Esophagus muscularis mucosa (tissue), 4 donors: ENCODE data around the gene KIFBP.

Experiments used
- EP300 ChIP-seq: sonication (generic); formaldehyde crosslinking; IDR thresholded peaks from one replicate; pipeline ENCODE4 v1.6.1; 2017; ENCODE audit warnings: antibody characterized with exemption
- POLR2A ChIP-seq: fragments of 450-650 bp; IDR thresholded peaks from one replicate; pipeline ENCODE4 v1.6.1; 2017; ENCODE audit warnings: antibody characterized with exemption, moderate library complexity, mild to moderate bottlenecking, low read depth
- POLR2AphosphoS5 ChIP-seq, 2 donors: sonication (generic); formaldehyde crosslinking; IDR thresholded peaks; one replicate each; pipeline ENCODE4 v1.6.1; 2017; ENCODE audit warnings: antibody characterized with exemption in 2 of 2
- TF ChIP-seq, protein P1 (sequence below), 3 experiments: fragments of 200-600 bp in 2 of 3; fragments of 450-650 bp in 1 of 3; sonication (generic) in 2 of 3; IDR thresholded peaks; one replicate each; pipeline ENCODE4 v1.5.1; 2017 to 2019; ENCODE audit warnings: antibody characterized with exemption in 3 of 3, mild to moderate bottlenecking in 2 of 3, moderate library complexity in 1 of 3

DNA sequence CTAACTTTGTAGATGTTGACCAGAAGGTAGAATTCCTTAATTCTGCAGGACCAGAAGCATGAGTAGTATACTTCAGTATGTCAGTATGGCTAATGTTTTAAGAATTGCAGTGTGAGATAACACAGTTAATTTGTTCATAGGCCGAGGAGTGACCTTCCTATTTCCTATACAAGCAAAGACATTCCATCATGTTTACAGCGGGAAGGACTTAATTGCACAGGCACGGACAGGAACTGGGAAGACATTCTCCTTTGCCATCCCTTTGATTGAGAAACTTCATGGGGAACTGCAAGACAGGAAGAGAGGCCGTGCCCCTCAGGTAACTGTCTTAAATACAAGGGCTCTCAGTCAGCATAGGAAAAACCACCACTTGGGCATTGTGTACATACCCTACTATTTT is 25.5 kb upstream of the KIFBP start:
- TF ChIP-seq, protein P1, sequence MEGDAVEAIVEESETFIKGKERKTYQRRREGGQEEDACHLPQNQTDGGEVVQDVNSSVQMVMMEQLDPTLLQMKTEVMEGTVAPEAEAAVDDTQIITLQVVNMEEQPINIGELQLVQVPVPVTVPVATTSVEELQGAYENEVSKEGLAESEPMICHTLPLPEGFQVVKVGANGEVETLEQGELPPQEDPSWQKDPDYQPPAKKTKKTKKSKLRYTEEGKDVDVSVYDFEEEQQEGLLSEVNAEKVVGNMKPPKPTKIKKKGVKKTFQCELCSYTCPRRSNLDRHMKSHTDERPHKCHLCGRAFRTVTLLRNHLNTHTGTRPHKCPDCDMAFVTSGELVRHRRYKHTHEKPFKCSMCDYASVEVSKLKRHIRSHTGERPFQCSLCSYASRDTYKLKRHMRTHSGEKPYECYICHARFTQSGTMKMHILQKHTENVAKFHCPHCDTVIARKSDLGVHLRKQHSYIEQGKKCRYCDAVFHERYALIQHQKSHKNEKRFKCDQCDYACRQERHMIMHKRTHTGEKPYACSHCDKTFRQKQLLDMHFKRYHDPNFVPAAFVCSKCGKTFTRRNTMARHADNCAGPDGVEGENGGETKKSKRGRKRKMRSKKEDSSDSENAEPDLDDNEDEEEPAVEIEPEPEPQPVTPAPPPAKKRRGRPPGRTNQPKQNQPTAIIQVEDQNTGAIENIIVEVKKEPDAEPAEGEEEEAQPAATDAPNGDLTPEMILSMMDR (IDR thresholded peaks at IDR 0.05): no peak
- TF ChIP-seq POLR2A: no peak
- TF ChIP-seq POLR2AphosphoS5 (IDR thresholded peaks at IDR 0.05): no peak
- no peak for TF ChIP-seq EP300
